Subcutaneous abdominal adipose tissue (tissue), 5 donors: ENCODE measurements around the gene CIAO2B.
A peak's percentile ranks its signal among the peaks of the same experiment; 100 is the strongest.
"Not testable (repeated sequence)": the region's sequence is repeated elsewhere in the genome, so short reads cannot be mapped to it uniquely, and the experiment has no call there.

ENCODE experiments used
- H3K27ac ChIP-seq: one replicate; pipeline ENCODE4 v1.7.0; 2013; ENCODE audit warnings: low read depth, mild to moderate bottlenecking, inconsistent platforms, low read length, moderate library complexity
- H3K27me3 ChIP-seq, 5 donors: one replicate each; pipeline ENCODE4 v1.7.0; 2013; ENCODE audit warnings: low read length in 5 of 5, inconsistent platforms in 1 of 5; ENCODE audit not compliant: control insufficient read depth in 5 of 5, insufficient read depth in 4 of 5
- H3K36me3 ChIP-seq, 5 donors: one replicate each; pipeline ENCODE4 v1.7.0; 2013; ENCODE audit warnings: low read length in 5 of 5; ENCODE audit not compliant: control insufficient read depth in 5 of 5, insufficient read depth in 5 of 5
- H3K4me1 ChIP-seq, 5 donors: one replicate each; pipeline ENCODE4 v1.7.0; 2013; ENCODE audit warnings: low read length in 5 of 5, mild to moderate bottlenecking in 3 of 5, moderate library complexity in 1 of 5; ENCODE audit not compliant: control insufficient read depth in 5 of 5, insufficient read depth in 5 of 5
- H3K4me3 ChIP-seq, 5 donors: one replicate each; pipeline ENCODE4 v1.7.0; 2013; ENCODE audit warnings: low read length in 5 of 5, low read depth in 1 of 5
- H3K9ac ChIP-seq, 5 donors: one replicate each; pipeline ENCODE4 v1.7.0; 2013; ENCODE audit warnings: low read length in 5 of 5, mild to moderate bottlenecking in 4 of 5, moderate library complexity in 3 of 5
- H3K9me3 ChIP-seq, 5 donors: one replicate each; pipeline ENCODE4 v1.7.0; 2013; ENCODE audit warnings: low read length in 5 of 5; ENCODE audit not compliant: control insufficient read depth in 5 of 5
- donor health status: healthy.
- donor health status: healthy.
- donor health status: healthy.
- donor health status: healthy.
- donor health status: healthy.

The CIAO2B gene

GRCh38 chr16:66940236-66940635, 6.0 kb upstream of the CIAO2B start:
- no peak overlapping the region for H3K9ac ChIP-seq
- no peaks in the 10 kb centered on the region for H3K9me3 ChIP-seq
- H3K4me3 ChIP-seq, result no peak overlapping the region
- no peaks in the 10 kb centered on the region for H3K27me3 ChIP-seq
- H3K4me1 ChIP-seq, result peaks cover 6 to 21% (median 17%) of the 10 kb centered on the region in 5 donors
- peaks cover 0 to 72% (median 63%) of the 10 kb centered on the region in 5 donors for H3K36me3 ChIP-seq
- H3K27ac ChIP-seq, result no peak overlapping the region

GRCh38 chr16:66939366-66939765, 5.2 kb upstream of the CIAO2B start:
- Histone ChIP-seq H3K9ac (no peak overlapping the region), H3K9me3 (no peaks in the 10 kb centered on the region), H3K4me1 (peaks cover 6 to 25% (median 22%) of the 10 kb centered on the region in 5 donors), H3K27me3 (no peaks in the 10 kb centered on the region), H3K36me3 (peaks cover 0 to 72% (median 63%) of the 10 kb centered on the region in 5 donors), H3K27ac (no peak overlapping the region), H3K4me3 (no peak overlapping the region)

DNA sequence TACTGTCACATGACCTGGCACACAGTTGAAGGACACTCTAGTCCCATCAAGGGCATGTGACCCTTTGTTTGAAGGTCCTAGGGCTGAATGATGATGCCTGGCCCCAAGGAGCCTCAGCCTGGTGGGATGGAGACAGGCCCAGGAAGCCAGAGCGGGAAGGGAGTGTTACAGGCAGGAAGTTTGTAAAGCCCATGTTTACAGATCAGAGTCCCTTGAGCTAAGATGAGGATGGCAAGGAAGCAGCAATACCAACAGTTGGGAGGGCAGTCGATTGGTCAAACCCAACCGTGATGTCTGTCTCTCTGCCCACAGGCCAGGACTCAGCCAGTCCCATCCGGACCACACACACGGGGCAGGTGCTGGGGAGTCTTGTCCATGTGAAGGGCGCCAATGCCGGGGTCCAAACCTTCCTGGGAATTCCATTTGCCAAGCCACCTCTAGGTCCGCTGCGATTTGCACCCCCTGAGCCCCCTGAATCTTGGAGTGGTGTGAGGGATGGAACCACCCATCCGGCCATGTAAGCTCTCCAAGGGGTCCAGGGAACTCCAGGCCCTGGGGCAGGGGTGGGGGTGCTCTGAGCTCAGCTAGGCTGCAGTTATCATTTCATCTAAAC, 3.6 kb upstream of the CIAO2B start:
- H3K4me1 ChIP-seq, result peaks cover 11 to 40% (median 33%) of the 10 kb centered on the region in 5 donors
- H3K9ac ChIP-seq, result no peak overlapping the region
- H3K4me3 ChIP-seq, result no peak overlapping the region
- H3K27me3 ChIP-seq, result no peaks in the 10 kb centered on the region
- H3K9me3 ChIP-seq, result no peaks in the 10 kb centered on the region
- no peak overlapping the region for H3K27ac ChIP-seq
- peaks cover 0 to 58% (median 50%) of the 10 kb centered on the region in 5 donors for H3K36me3 ChIP-seq

- H3K36me3 ChIP-seq, result peaks cover 0 to 54% (median 49%) of the 10 kb centered on the region in 5 donors
- no peak overlapping the region for H3K4me3 ChIP-seq
- H3K4me1 ChIP-seq, result peaks cover 11 to 44% (median 36%) of the 10 kb centered on the region in 5 donors
- H3K27me3 ChIP-seq, result no peaks in the 10 kb centered on the region
- H3K9ac ChIP-seq, result no peak overlapping the region
- no peaks in the 10 kb centered on the region for H3K9me3 ChIP-seq
- no peak overlapping the region for H3K27ac ChIP-seq
Measured at GRCh38 chr16:66936889-66937554, 2.8 kb upstream of the CIAO2B start.

GRCh38 chr16:66936462-66936861, 2.3 kb upstream of the CIAO2B start:
- Histone ChIP-seq H3K9me3 (no peaks in the 10 kb centered on the region), H3K9ac (peak overlapping the region in 3 of 5 donors; percentile 49 to 98 (median 56)), H3K4me3 (peak overlapping the region in 1 of 5 donors; percentile 49), H3K27ac (no peak overlapping the region), H3K36me3 (peaks cover 3 to 54% (median 45%) of the 10 kb centered on the region in 5 donors), H3K27me3 (no peaks in the 10 kb centered on the region), H3K4me1 (peaks cover 11 to 44% (median 36%) of the 10 kb centered on the region in 5 donors)

GRCh38 chr16:66935314-66936011, 1.3 kb upstream of the CIAO2B start, which contains the start of gene CES2:
TSS of gene CES2 (plus strand) at chr16:66935516. CDS start at chr16:66935636, 120 bp downstream.
- peaks cover 11 to 44% (median 36%) of the 10 kb centered on the region in 5 donors for H3K4me1 ChIP-seq
- H3K27me3 ChIP-seq, result no peaks in the 10 kb centered on the region
- peak within 1 kb of the TSS; percentile 88 for H3K27ac ChIP-seq
- no peaks in the 10 kb centered on the region for H3K9me3 ChIP-seq
- peaks cover 3 to 47% (median 36%) of the 10 kb centered on the region in 5 donors for H3K36me3 ChIP-seq
- H3K4me3 ChIP-seq, result peak within 1 kb of the TSS; percentile 80 to 98 (median 90)
- H3K9ac ChIP-seq, result peak within 1 kb of the TSS; percentile 63 to 98 (median 94)

DNA sequence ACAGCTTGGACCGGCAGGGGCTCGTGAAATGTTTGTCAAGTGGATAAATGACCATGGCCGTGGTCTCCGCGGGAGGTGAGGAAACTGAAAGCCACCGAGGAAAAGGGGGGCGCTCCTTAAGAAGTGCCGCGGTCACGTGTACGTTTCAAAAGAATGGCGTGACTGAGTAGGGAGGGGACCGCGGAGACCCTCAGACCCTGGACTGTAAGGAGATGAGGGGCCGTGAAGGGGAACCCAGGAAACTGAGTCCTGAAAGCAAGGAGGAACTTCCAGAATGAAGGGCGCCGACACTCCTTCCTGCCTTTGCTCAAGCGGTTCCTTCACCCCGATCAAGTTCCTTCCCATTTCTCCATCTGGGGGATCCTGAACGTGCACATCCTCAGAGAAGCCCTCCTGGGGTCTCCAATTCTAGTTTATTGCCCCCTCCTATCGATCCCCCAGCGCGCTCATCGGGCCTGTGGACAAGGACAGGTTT, 674 bp upstream of the CIAO2B start:
- Histone ChIP-seq H3K4me3 (peak overlapping the region; percentile 80 to 98 (median 90)), H3K27ac (peak overlapping the region; percentile 88), H3K9ac (peak overlapping the region; percentile 63 to 98 (median 94)), H3K4me1 (peaks cover 11 to 44% (median 36%) of the 10 kb centered on the region in 5 donors), H3K36me3 (peaks cover 3 to 41% (median 30%) of the 10 kb centered on the region in 5 donors)
- not testable (repeated sequence) for H3K9me3 ChIP-seq, H3K27me3 ChIP-seq

GRCh38 chr16:66933776-66934137, 445 bp downstream of the CIAO2B start:
- peaks cover 11 to 44% (median 36%) of the 10 kb centered on the region in 5 donors for H3K4me1 ChIP-seq
- peaks cover 3 to 30% (median 23%) of the 10 kb centered on the region in 5 donors for H3K36me3 ChIP-seq
- H3K27ac ChIP-seq, result peak overlapping the region; percentile 88
- H3K9me3 ChIP-seq, result no peaks in the 10 kb centered on the region
- H3K4me3 ChIP-seq, result peak overlapping the region; percentile 86 to 98 (median 93)
- no peaks in the 10 kb centered on the region for H3K27me3 ChIP-seq
- peak overlapping the region; percentile 85 to 98 (median 94) for H3K9ac ChIP-seq

DNA sequence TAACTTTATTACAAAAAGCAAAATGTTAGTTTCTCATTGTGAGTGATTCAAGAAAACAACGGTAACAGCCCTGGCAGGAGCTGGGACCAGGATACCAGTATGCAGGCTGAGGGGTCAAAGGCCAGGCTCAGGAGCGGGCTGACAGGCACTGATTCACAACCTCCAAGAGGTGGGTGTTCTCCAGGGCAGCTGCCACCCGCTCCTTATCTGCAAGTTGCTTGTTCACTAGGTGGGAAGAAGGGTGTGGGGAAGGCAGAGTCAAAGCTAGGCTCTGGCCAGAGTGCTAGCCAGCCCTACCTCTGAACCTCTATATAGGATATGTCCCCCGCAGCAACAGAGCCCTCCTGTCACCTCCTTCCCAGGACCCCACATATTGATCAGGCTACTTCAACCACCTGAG, 2.1 kb downstream of the CIAO2B start:
- Histone ChIP-seq H3K4me3 (no peak overlapping the region), H3K4me1 (peaks cover 11 to 48% (median 34%) of the 10 kb centered on the region in 5 donors), H3K36me3 (peaks cover 3 to 13% (median 12%) of the 10 kb centered on the region in 5 donors), H3K27me3 (no peaks in the 10 kb centered on the region), H3K9ac (no peak overlapping the region), H3K27ac (no peak overlapping the region), H3K9me3 (no peaks in the 10 kb centered on the region)
